Common myeloid progenitor, CD34-positive (primary cell): ENCODE results near the gene SH3BP4.

Experiments
- CTCF ChIA-PET: fragments of 350-600 bp; sonication (Branson Sonifier 250); formaldehyde crosslinking; loops from one replicate; lab custom pipeline; 2021; ENCODE audit warnings: antibody characterized with exemption; lab: Charles Lee
- POLR2A ChIA-PET: fragments of 350-600 bp; sonication (Branson Sonifier 250); formaldehyde crosslinking; loops from one replicate; lab custom pipeline; 2021; ENCODE audit warnings: antibody characterized with exemption; lab: Charles Lee
- DNase-seq, 3 donors: peaks; one replicate each; pipeline versions ENCODE4 v3.0.0 to v3.0.0-alpha.2; 2013
- H3K27ac ChIP-seq, 2 experiments: 1 replicate in 1 of 2; 2 replicates in 1 of 2; pipeline ENCODE4 v1.7.0; 2013; ENCODE audit warnings: inconsistent platforms in 2 of 2, low read length in 2 of 2, mild to moderate bottlenecking in 2 of 2, low read depth in 1 of 2, moderate library complexity in 1 of 2; ENCODE audit not compliant: severe bottlenecking in 2 of 2, insufficient read depth in 1 of 2, poor library complexity in 1 of 2
- H3K27me3 ChIP-seq, 5 experiments: replicated peaks in 2 of 5; 1 replicate in 3 of 5; 2 replicates in 2 of 5; pipeline versions ENCODE4 v1.6.1 to v1.7.0; 2013; ENCODE audit warnings: low read length in 4 of 5, mild to moderate bottlenecking in 2 of 5, moderate library complexity in 2 of 5, inconsistent platforms in 1 of 5; ENCODE audit not compliant: insufficient read depth in 5 of 5, control insufficient read depth in 4 of 5
- H3K36me3 ChIP-seq, 4 experiments: 1 replicate in 2 of 4; 2 replicates in 2 of 4; pipeline versions ENCODE4 v1.6.1 to v1.7.0; 2013; ENCODE audit warnings: low read length in 3 of 4, control low read depth in 1 of 4, mild to moderate bottlenecking in 1 of 4; ENCODE audit not compliant: control insufficient read depth in 4 of 4, insufficient read depth in 4 of 4
- H3K4me1 ChIP-seq, 4 experiments: 1 replicate in 3 of 4; 2 replicates in 1 of 4; pipeline versions ENCODE4 v1.6.1 to v1.7.1; 2013; ENCODE audit warnings: low read length in 3 of 4, mild to moderate bottlenecking in 3 of 4, control low read depth in 1 of 4, inconsistent platforms in 1 of 4, moderate library complexity in 1 of 4; ENCODE audit not compliant: control insufficient read depth in 4 of 4, insufficient read depth in 4 of 4; ENCODE audit errors: control extremely low read depth in 1 of 4
- H3K4me3 ChIP-seq, 7 experiments: 1 replicate in 4 of 7; 2 replicates in 3 of 7; pipeline versions ENCODE4 v1.5.1 to v1.7.0; 2013; ENCODE audit warnings: mild to moderate bottlenecking in 7 of 7, low read length in 6 of 7, moderate library complexity in 6 of 7, inconsistent platforms in 2 of 7, low read depth in 2 of 7, control low read depth in 1 of 7; ENCODE audit not compliant: insufficient read depth in 4 of 7, control insufficient read depth in 1 of 7; ENCODE audit errors: extremely low read depth in 1 of 7
- H3K9me3 ChIP-seq, 5 experiments: 1 replicate in 4 of 5; 2 replicates in 1 of 5; pipeline versions ENCODE4 v1.6.1 to v1.7.1; 2013; ENCODE audit warnings: low read length in 4 of 5, mild to moderate bottlenecking in 2 of 5, inconsistent platforms in 1 of 5, low read depth in 1 of 5, moderate library complexity in 1 of 5; ENCODE audit not compliant: control insufficient read depth in 4 of 5, insufficient read depth in 2 of 5; ENCODE audit errors: control extremely low read depth in 1 of 5
- WGBS: methylation state at CpG from one replicate; pipeline ENCODE4 v1.1.5; 2013; ENCODE audit not compliant: insufficient coverage; 5-methylcytosine and 5-hydroxymethylcytosine counted together

SH3BP4 gene

GRCh38 chr2:234978466-234979203, 26.8 kb downstream of the SH3BP4 start:
- H3K4me1 ChIP-seq = peaks cover 4 to 58% (median 29%) of the 10 kb centered on the region in 4 experiments
- no peak overlapping the region for H3K27ac ChIP-seq
- H3K9me3 ChIP-seq = peaks cover 0 to 4% (median 0%) of the 10 kb centered on the region in 5 experiments
- 57% methylated on average over 22 of the region's 23 CpGs for WGBS
- peak overlapping the region in 3 of 7 experiments; percentile 30 to 44 (median 43) for H3K4me3 ChIP-seq
- ChIA-PET CTCF (interaction anchor here (1.0 kb wide), 1 partner anchor 24 kb away, joined by 4 read pairs; no protein-coding TSS in a partner anchor), POLR2A (no interaction called here)
- DNase-seq = no peak
- H3K27me3 ChIP-seq = no peaks in the 10 kb centered on the region
- peaks cover 0 to 2% (median 2%) of the 10 kb centered on the region in 4 experiments for H3K36me3 ChIP-seq

- ChIA-PET POLR2A (interaction anchor here (0.7 kb wide), 1 partner anchor 45 kb away, joined by 3 read pairs; no protein-coding TSS in a partner anchor), CTCF (interaction anchor here (0.6 to 1.2 kb wide), 3 partner anchors 25 to 286 kb away, joined by 3 to 4 read pairs (median 3); no protein-coding TSS in a partner anchor)
- H3K4me3 ChIP-seq = no peak overlapping the region
- no peaks in the 10 kb centered on the region for H3K27me3 ChIP-seq
- peaks cover 0 to 4% (median 0%) of the 10 kb centered on the region in 5 experiments for H3K9me3 ChIP-seq
- H3K27ac ChIP-seq = peak overlapping the region in 1 of 2 experiments; percentile 35
- WGBS = 95% methylated on average over 5 of the region's 9 CpGs
- peaks cover 0 to 2% (median 2%) of the 10 kb centered on the region in 4 experiments for H3K36me3 ChIP-seq
- DNase-seq = peak; percentile 72 to 95 (median 92)
- H3K4me1 ChIP-seq = peaks cover 4 to 58% (median 29%) of the 10 kb centered on the region in 4 experiments
These were observed 27.7 kb downstream of the SH3BP4 start for GRCh38 chr2:234979204-234980167.

GRCh38 chr2:234980451-234981187, 28.8 kb downstream of the SH3BP4 start:
- DNase-seq = peak in 1 of 3 donors; percentile 62
- WGBS = 36% methylated on average over 11 of the region's 14 CpGs
- ChIA-PET POLR2A (interaction anchor here (0.7 kb wide), 1 partner anchor 43 kb away, joined by 3 read pairs; no protein-coding TSS in a partner anchor), CTCF (interaction anchor here (1.2 to 1.4 kb wide), 2 partner anchors 34 to 287 kb away, joined by 3 read pairs; no protein-coding TSS in a partner anchor)
- peaks cover 0 to 2% (median 2%) of the 10 kb centered on the region in 4 experiments for H3K36me3 ChIP-seq
- no peak overlapping the region for H3K27ac ChIP-seq
- H3K27me3 ChIP-seq = no peaks in the 10 kb centered on the region
- peaks cover 4 to 58% (median 29%) of the 10 kb centered on the region in 4 experiments for H3K4me1 ChIP-seq
- peaks cover 0 to 4% (median 0%) of the 10 kb centered on the region in 5 experiments for H3K9me3 ChIP-seq
- peak overlapping the region in 4 of 7 experiments; percentile 5 to 50 (median 15) for H3K4me3 ChIP-seq

GRCh38 chr2:234981197-234982095, 29.6 kb downstream of the SH3BP4 start:
- Histone ChIP-seq H3K27ac (no peak overlapping the region), H3K36me3 (peaks cover 0 to 2% (median under 1%) of the 10 kb centered on the region in 4 experiments), H3K27me3 (no peaks in the 10 kb centered on the region), H3K4me1 (peaks cover 4 to 58% (median 29%) of the 10 kb centered on the region in 4 experiments), H3K4me3 (peak overlapping the region in 3 of 7 experiments; percentile 5 to 32 (median 26)), H3K9me3 (peaks cover 0 to 4% (median 0%) of the 10 kb centered on the region in 5 experiments)
- peak in 1 of 3 donors; percentile 44 for DNase-seq
- 67% methylated on average over 19 of the region's 26 CpGs for WGBS
- POLR2A ChIA-PET = no interaction called here
- CTCF ChIA-PET = interaction anchor here (1.1 to 1.4 kb wide), 2 partner anchors 30 to 33 kb away, joined by 3 read pairs; no protein-coding TSS in a partner anchor

- no peak for DNase-seq
- Histone ChIP-seq H3K27ac (no peak overlapping the region), H3K4me1 (peaks cover 4 to 53% (median 27%) of the 10 kb centered on the region in 4 experiments), H3K36me3 (peaks cover 0 to 2% (median under 1%) of the 10 kb centered on the region in 4 experiments), H3K4me3 (no peak overlapping the region), H3K9me3 (peaks cover 0 to 4% (median 0%) of the 10 kb centered on the region in 5 experiments), H3K27me3 (no peaks in the 10 kb centered on the region)
- POLR2A ChIA-PET = no interaction called here
- WGBS = 90% methylated on average over 15 of the region's 17 CpGs
- CTCF ChIA-PET = interaction anchor here (1.1 to 1.6 kb wide), 2 partner anchors 10 to 29 kb away, joined by 3 read pairs; no protein-coding TSS in a partner anchor
These were observed 30.4 kb downstream of the SH3BP4 start for GRCh38 chr2:234982096-234982834.
